ENCODE measurements around the gene WDR18. TPM values are rescaled to one million over a fixed set of nuclear protein-coding genes. Genes with fewer than 3 reads are reported as not detected.
"Not testable (repeated sequence)": the region's sequence is repeated elsewhere in the genome, so short reads cannot be mapped to it uniquely, and the experiment has no call there.

The WDR18 gene
- total and polyA plus RNA-seq, 2 donors from 2014 or later = 40.3 to 77.2 TPM

- TF ChIP-seq CTCF (IDR thresholded peaks at IDR 0.05; ENCODE audit: borderline replicate concordance, extremely low read depth, insufficient read depth) = no peak
- DNase-seq (peak; percentile 85 to 92 (median 91)), FAIRE-seq (no peak)
- H3K9me3 ChIP-seq (ENCODE audit: control insufficient read depth in 2 of 3, insufficient read depth in 1 of 3, low read length in 3 of 3) = no peaks in the 10 kb centered on the region
- no peaks in the 10 kb centered on the region for H3K27me3 ChIP-seq (ENCODE audit: control insufficient read depth, insufficient read depth, low read length)
- no peaks in the 10 kb centered on the region for H3K36me3 ChIP-seq (ENCODE audit: control insufficient read depth in 2 of 3, insufficient read depth in 3 of 3, low read length in 3 of 3)
- H3K9ac ChIP-seq (ENCODE audit: low read length in 3 of 3) = no peak overlapping the region
- peak overlapping the region; percentile 80 to 87 for H3K27ac ChIP-seq (ENCODE audit: low read depth in 2 of 2, low read length in 2 of 2)
- no peak overlapping the region for H3K4me3 ChIP-seq (ENCODE audit: low read length in 3 of 3)
- intact Hi-C loops (cut with DNase I) = no loop called here
- peaks cover 0 to 38% (median 12%) of the 10 kb centered on the region in 3 donors for H3K4me1 ChIP-seq (ENCODE audit: control insufficient read depth in 2 of 3, insufficient read depth in 2 of 3, low read depth in 1 of 3, low read length in 3 of 3)
Observed at GRCh38 chr19:955803-956765, 28.1 kb upstream of the WDR18 start.

- TF ChIP-seq CTCF (IDR thresholded peaks at IDR 0.05; ENCODE audit: borderline replicate concordance, extremely low read depth, insufficient read depth) = no peak
- Histone ChIP-seq H3K4me3 (ENCODE audit: low read length in 3 of 3) (no peak overlapping the region), H3K27ac (ENCODE audit: low read depth in 2 of 2, low read length in 2 of 2) (peak overlapping the region; percentile 80 to 87), H3K9ac (ENCODE audit: low read length in 3 of 3) (no peak overlapping the region), H3K9me3 (ENCODE audit: control insufficient read depth in 2 of 3, insufficient read depth in 1 of 3, low read length in 3 of 3) (no peaks in the 10 kb centered on the region), H3K27me3 (ENCODE audit: control insufficient read depth, insufficient read depth, low read length) (no peaks in the 10 kb centered on the region), H3K36me3 (ENCODE audit: control insufficient read depth in 2 of 3, insufficient read depth in 3 of 3, low read length in 3 of 3) (no peaks in the 10 kb centered on the region), H3K4me1 (ENCODE audit: control insufficient read depth in 2 of 3, insufficient read depth in 2 of 3, low read depth in 1 of 3, low read length in 3 of 3) (peaks cover 0 to 38% (median 12%) of the 10 kb centered on the region in 3 donors)
- intact Hi-C loops (cut with DNase I) = no loop called here
- FAIRE-seq = no peak
- DNase-seq = peak; percentile 79 to 92 (median 89)
Observed at GRCh38 chr19:956766-957440, 27.2 kb upstream of the WDR18 start.

- H3K36me3 ChIP-seq (ENCODE audit: control insufficient read depth in 2 of 3, insufficient read depth in 3 of 3, low read length in 3 of 3); H3K9ac ChIP-seq (ENCODE audit: low read length in 3 of 3); DNase-seq; H3K27me3 ChIP-seq (ENCODE audit: control insufficient read depth, insufficient read depth, low read length); intact Hi-C loops (cut with DNase I); FAIRE-seq; H3K9me3 ChIP-seq (ENCODE audit: control insufficient read depth in 2 of 3, insufficient read depth in 1 of 3, low read length in 3 of 3); H3K4me3 ChIP-seq (ENCODE audit: low read length in 3 of 3): not testable (repeated sequence)
- H3K4me1 ChIP-seq (ENCODE audit: control insufficient read depth in 2 of 3, insufficient read depth in 2 of 3, low read depth in 1 of 3, low read length in 3 of 3) = peaks cover 0 to 33% (median 5%) of the 10 kb centered on the region in 3 donors
- H3K27ac ChIP-seq (ENCODE audit: low read depth in 2 of 2, low read length in 2 of 2) = peak overlapping the region; percentile 41 to 67
Observed at GRCh38 chr19:957578-957977, 26.6 kb upstream of the WDR18 start.
